GM12892 (cell line): Measurements from ENCODE around the gene HMCES.

ENCODE experiments used
- POLR2A ChIP-seq: IDR thresholded peaks from 2 replicates; pipeline ENCODE4 v1.6.1; 2011; ENCODE audit warnings: low read depth, low read length, control low read depth
- POLR2AphosphoS5 ChIP-seq: IDR thresholded peaks from 2 replicates; pipeline ENCODE4 v1.6.1; 2011; ENCODE audit warnings: low read depth, low read length, control low read depth
- TAF1 ChIP-seq: IDR thresholded peaks from 2 replicates; pipeline ENCODE4 v1.6.1; 2011; ENCODE audit warnings: low read depth, mild to moderate bottlenecking, control low read depth, low read length, borderline replicate concordance

DNA sequence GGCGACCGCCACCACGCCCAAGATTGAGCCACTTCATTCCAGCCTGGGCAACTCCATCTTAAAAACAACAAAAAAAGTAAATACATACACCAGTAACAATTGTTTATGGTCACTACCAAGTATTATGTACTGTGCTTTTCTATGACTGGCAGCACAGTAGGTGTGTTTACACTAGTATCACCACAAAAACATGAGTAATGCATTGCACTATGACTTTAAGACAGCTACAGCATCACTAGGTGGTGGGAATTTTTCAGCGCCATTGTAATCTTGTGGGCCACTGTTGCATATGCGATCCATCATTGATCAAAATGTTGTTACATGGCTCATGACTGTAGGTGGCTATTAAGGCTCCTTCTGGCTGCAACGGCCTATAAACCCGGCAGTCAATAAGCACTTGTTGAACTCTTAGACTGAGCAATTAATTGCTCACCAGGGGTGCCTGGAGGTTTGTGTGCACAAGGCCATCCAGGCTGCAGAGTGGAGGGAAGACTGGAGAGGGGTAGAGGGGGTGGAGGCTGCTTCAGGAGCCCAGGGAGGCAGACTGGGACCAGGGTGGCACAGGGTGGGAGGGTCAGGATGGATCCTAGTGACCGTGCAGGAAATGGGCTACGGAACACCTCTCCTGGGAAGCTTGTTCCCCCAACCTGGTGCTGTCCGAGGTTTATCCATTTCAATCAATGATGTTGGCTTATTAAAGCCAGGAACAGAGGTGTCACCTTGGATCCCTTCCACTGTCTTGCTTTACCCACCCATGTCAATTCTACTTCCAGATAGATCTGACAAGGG lies 47.1 kb upstream of the HMCES start:
- no peak for TF ChIP-seq TAF1
- no peak for TF ChIP-seq POLR2A
- no peak for TF ChIP-seq POLR2AphosphoS5
